Breast epithelium (tissue), 3 donors: ENCODE results near the gene ASF1A.

ENCODE experiments used
- POLR2A ChIP-seq: fragments of 450-650 bp; IDR thresholded peaks from one replicate; pipeline ENCODE4 v1.6.1; 2016; ENCODE audit warnings: antibody characterized with exemption, mild to moderate bottlenecking, moderate library complexity
- TF ChIP-seq, protein P1 (sequence below), 3 donors: fragments of 450-650 bp; IDR thresholded peaks; one replicate each; pipeline ENCODE4 v1.5.1; 2016 to 2017; ENCODE audit warnings: antibody characterized with exemption in 3 of 3, mild to moderate bottlenecking in 3 of 3, moderate library complexity in 3 of 3

DNA sequence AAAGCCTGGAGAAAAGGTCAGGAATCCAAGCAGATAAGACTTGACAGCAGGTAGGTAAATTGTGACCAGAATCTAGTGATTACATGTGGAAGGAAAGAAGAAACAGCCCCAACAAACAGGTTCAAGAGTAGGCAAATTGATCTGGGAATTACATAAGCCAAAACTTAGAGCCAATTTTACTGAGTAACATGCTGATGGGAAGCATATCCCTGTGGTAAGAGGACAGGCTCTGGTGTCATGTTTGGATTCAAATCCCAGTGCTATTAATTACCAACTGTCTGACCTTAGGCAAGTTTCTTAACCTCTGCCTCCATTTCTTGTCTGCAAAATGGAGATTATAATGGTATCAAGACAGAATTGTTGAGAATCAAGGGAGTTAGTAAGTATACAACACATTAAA is 20.6 kb downstream of the ASF1A start:
- TF ChIP-seq, protein P1, sequence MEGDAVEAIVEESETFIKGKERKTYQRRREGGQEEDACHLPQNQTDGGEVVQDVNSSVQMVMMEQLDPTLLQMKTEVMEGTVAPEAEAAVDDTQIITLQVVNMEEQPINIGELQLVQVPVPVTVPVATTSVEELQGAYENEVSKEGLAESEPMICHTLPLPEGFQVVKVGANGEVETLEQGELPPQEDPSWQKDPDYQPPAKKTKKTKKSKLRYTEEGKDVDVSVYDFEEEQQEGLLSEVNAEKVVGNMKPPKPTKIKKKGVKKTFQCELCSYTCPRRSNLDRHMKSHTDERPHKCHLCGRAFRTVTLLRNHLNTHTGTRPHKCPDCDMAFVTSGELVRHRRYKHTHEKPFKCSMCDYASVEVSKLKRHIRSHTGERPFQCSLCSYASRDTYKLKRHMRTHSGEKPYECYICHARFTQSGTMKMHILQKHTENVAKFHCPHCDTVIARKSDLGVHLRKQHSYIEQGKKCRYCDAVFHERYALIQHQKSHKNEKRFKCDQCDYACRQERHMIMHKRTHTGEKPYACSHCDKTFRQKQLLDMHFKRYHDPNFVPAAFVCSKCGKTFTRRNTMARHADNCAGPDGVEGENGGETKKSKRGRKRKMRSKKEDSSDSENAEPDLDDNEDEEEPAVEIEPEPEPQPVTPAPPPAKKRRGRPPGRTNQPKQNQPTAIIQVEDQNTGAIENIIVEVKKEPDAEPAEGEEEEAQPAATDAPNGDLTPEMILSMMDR (IDR thresholded peaks at IDR 0.05) = no peak
- TF ChIP-seq POLR2A = no peak
